AG04450 (cell line): ENCODE results near the gene GCN1. TPM values are rescaled to one million over a fixed set of nuclear protein-coding genes. Genes with fewer than 3 reads are reported as not detected.

ENCODE experiments used
- CTCF ChIA-PET: fragments of 300-600, 350-600 bp; formaldehyde crosslinking; extraction: SDS; loops from one replicate; lab custom pipeline; 2022; ENCODE audit warnings: antibody characterized with exemption, inconsistent platforms; lab: Charles Lee
- POLR2A ChIA-PET: fragments of 350-600 bp; formaldehyde crosslinking; extraction: SDS; loops from one replicate; lab custom pipeline; 2021; ENCODE audit warnings: antibody characterized with exemption, inconsistent platforms; lab: Yijun Ruan, JAX
- DNase-seq: peaks from one replicate; pipeline ENCODE4 v3.0.0-alpha.2; 2011; ENCODE audit warnings: low read depth, low spot score
- H3K27ac ChIP-seq: one replicate; pipeline ENCODE4 v1.5.1; 2012; ENCODE audit warnings: low read depth, low read length, control low read depth
- H3K27me3 ChIP-seq: one replicate; pipeline ENCODE4 v1.6.0; 2012; ENCODE audit warnings: low read length; ENCODE audit not compliant: control insufficient read depth, insufficient read depth
- H3K4me3 ChIP-seq: 2 replicates; pipeline ENCODE4 v1.5.1; 2011; ENCODE audit warnings: mild to moderate bottlenecking, low read depth, low read length, control low read depth
- H3K9me3 ChIP-seq: 2 replicates; pipeline ENCODE4 v1.5.1; 2012; ENCODE audit warnings: low read length; ENCODE audit not compliant: control insufficient read depth, insufficient read depth
- CTCF ChIP-seq: IDR thresholded peaks from 2 replicates; pipeline ENCODE4 v1.5.1; 2011; ENCODE audit warnings: low read depth, low read length, control low read depth, inconsistent platforms
- polyA plus RNA-seq: library from polyadenylated mRNA; depleted of rRNA; stranded (reverse); fragments of >200 nt; gene quantifications from 2 replicates; pipeline ENCODE4 v1.2.3, GENCODE V29; 2011

The GCN1 gene
- polyA plus RNA-seq, 1 experiment = 44.5 TPM

DNA sequence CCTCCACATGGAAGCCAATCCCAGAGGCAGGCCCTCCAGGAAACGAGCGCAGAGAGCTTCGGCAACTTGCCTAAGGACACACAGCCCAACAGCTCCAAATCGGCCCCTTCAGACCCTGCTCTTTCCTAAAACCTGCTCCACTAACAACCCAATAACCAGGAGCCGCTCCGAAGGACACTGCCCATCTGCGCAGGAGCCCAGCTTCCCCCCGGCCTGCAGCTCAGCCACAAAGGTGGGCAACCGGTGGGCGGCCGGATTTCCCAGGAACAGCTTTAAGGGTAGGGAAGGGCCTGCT is 91.5 kb downstream of the GCN1 start:
- no peaks in the 10 kb centered on the region; the same call in 1 of the 2 replicates for H3K9me3 ChIP-seq
- no peak overlapping the region for H3K4me3 ChIP-seq
- H3K27me3 ChIP-seq = no peaks in the 10 kb centered on the region
- CTCF ChIA-PET = no interaction called here
- no peak for TF ChIP-seq CTCF
- no peak overlapping the region for H3K27ac ChIP-seq
- DNase-seq = no peak
- POLR2A ChIA-PET = no interaction called here

GRCh38 chr12:120102189-120103043 is 92.1 kb downstream of the GCN1 start:
- no peak for TF ChIP-seq CTCF
- no peak overlapping the region for H3K27ac ChIP-seq

GRCh38 chr12:120101617-120102016 is 92.9 kb downstream of the GCN1 start:
- DNase-seq = no peak
- Histone ChIP-seq H3K27me3 (no peaks in the 10 kb centered on the region), H3K27ac (no peak overlapping the region), H3K9me3 (no peaks in the 10 kb centered on the region; the same call in 1 of the 2 replicates), H3K4me3 (no peak overlapping the region)
- ChIA-PET POLR2A (no interaction called here), CTCF (no interaction called here)
- no peak for TF ChIP-seq CTCF

More at GRCh38 chr12:120102189-120103043, 92.1 kb downstream of the GCN1 start:
- DNase-seq = no peak
- no peak overlapping the region for H3K4me3 ChIP-seq
- H3K27me3 ChIP-seq = no peaks in the 10 kb centered on the region
- H3K9me3 ChIP-seq = no peaks in the 10 kb centered on the region; the same call in 1 of the 2 replicates
- ChIA-PET POLR2A (no interaction called here), CTCF (no interaction called here)

DNA sequence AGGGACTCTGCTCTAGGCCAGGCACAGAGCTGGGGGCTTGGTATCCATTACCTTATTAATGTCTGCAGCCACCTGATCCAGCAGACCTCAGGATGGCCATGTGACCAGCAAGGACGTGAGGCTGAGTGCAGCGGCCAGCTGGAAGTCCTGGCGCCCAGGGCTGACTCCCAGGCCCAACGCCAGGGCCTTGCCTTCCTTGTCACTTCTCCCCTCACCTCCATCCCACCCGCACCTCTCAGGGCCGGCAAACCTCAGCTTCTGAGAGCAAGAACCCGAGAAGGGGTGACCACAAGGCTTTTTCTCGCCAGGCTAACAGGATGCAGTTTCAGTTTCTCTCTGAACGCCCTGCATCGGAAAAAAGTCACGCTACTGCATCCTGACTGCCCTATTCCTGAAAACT is 93.3 kb downstream of the GCN1 start:
- Histone ChIP-seq H3K4me3 (no peak overlapping the region), H3K27me3 (no peaks in the 10 kb centered on the region), H3K27ac (no peak overlapping the region), H3K9me3 (no peaks in the 10 kb centered on the region; the same call in 1 of the 2 replicates)
- CTCF ChIA-PET = interaction anchor here (1.7 kb wide), 1 partner anchor 14 kb away, joined by 7 read pairs; no protein-coding TSS in a partner anchor
- no peak for TF ChIP-seq CTCF
- DNase-seq = no peak
- POLR2A ChIA-PET = no interaction called here

GRCh38 chr12:120100630-120101029 is 93.9 kb downstream of the GCN1 start:
- no peak for TF ChIP-seq CTCF
- H3K27ac ChIP-seq = no peak overlapping the region
- POLR2A ChIA-PET = interaction anchor here (1.3 kb wide), 1 partner anchor 100 kb away, joined by 4 read pairs; the partner anchor contains the start of gene RPLP0
- H3K4me3 ChIP-seq = no peak overlapping the region
- CTCF ChIA-PET = interaction anchor here (1.7 kb wide), 1 partner anchor 13 kb away, joined by 7 read pairs; no protein-coding TSS in a partner anchor
- H3K27me3 ChIP-seq = no peaks in the 10 kb centered on the region
- H3K9me3 ChIP-seq = no peaks in the 10 kb centered on the region; the same call in 1 of the 2 replicates
- DNase-seq = no peak
